Activated naive CD8-positive, alpha-beta T cell treated with anti-CD3 and anti-CD28 coated beads for 36 hours (primary cell): ENCODE data around the gene TBC1D5. TPM values are rescaled to one million over a fixed set of nuclear protein-coding genes. Genes with fewer than 3 reads are reported as not detected.

Source experiments
- DNase-seq: peaks from one replicate; pipeline ENCODE4 v3.0.0; 2021
- H3K27ac Mint-ChIP-seq: one replicate; pipeline ENCODE4 v1.8.0; 2022; ENCODE audit warnings: mild to moderate bottlenecking, moderate library complexity, mixed read lengths
- H3K27me3 Mint-ChIP-seq: one replicate; pipeline ENCODE4 v1.8.0; 2022; ENCODE audit warnings: mild to moderate bottlenecking, mixed read lengths
- H3K36me3 Mint-ChIP-seq: one replicate; pipeline ENCODE4 v1.8.0; 2021; ENCODE audit warnings: mild to moderate bottlenecking, mixed read lengths
- H3K4me1 Mint-ChIP-seq: one replicate; pipeline ENCODE4 v1.8.0; 2021; ENCODE audit warnings: mixed read lengths
- H3K4me3 Mint-ChIP-seq: one replicate; pipeline ENCODE4 v1.8.0; 2022; ENCODE audit warnings: mild to moderate bottlenecking, moderate library complexity, mixed read lengths
- H3K9me3 Mint-ChIP-seq: one replicate; pipeline ENCODE4 v1.8.0; 2022; ENCODE audit warnings: mixed read lengths
- total RNA-seq, 2 experiments: library from RNA; stranded (reverse); gene quantifications; one replicate each; pipeline ENCODE4 v1.2.3, GENCODE V29; 2021

Gene TBC1D5
- total RNA-seq, 2 experiments from 2014 or later, result 43.7 to 48.5 TPM

- Mint-ChIP-seq H3K36me3 (peaks cover 14% of the 10 kb centered on the region), H3K27ac (no peak overlapping the region), H3K4me3 (no peak overlapping the region)
Observed at GRCh38 chr3:17160597-17160996, 581.8 kb downstream of the TBC1D5 start.

GRCh38 chr3:17158941-17159682 is 583.3 kb downstream of the TBC1D5 start:
- Mint-ChIP-seq H3K36me3 (peaks cover 22% of the 10 kb centered on the region), H3K4me3 (no peak overlapping the region), H3K9me3 (no peaks in the 10 kb centered on the region), H3K27me3 (no peaks in the 10 kb centered on the region), H3K4me1 (peaks cover 9% of the 10 kb centered on the region), H3K27ac (peak overlapping the region; percentile 10)
- no peak for DNase-seq

More at GRCh38 chr3:17160597-17160996, 581.8 kb downstream of the TBC1D5 start:
- no peak for DNase-seq
- Mint-ChIP-seq H3K9me3 (no peaks in the 10 kb centered on the region), H3K4me1 (peaks cover 9% of the 10 kb centered on the region), H3K27me3 (no peaks in the 10 kb centered on the region)

GRCh38 chr3:17157713-17158112 is 584.7 kb downstream of the TBC1D5 start:
- DNase-seq, result no peak
- peaks cover 29% of the 10 kb centered on the region for H3K36me3 Mint-ChIP-seq
- peaks cover 12% of the 10 kb centered on the region for H3K4me1 Mint-ChIP-seq
- peaks cover 6% of the 10 kb centered on the region for H3K9me3 Mint-ChIP-seq
- no peak overlapping the region for H3K27ac Mint-ChIP-seq
- no peak overlapping the region for H3K4me3 Mint-ChIP-seq
- H3K27me3 Mint-ChIP-seq, result no peaks in the 10 kb centered on the region

GRCh38 chr3:17156864-17157263 is 585.6 kb downstream of the TBC1D5 start:
- DNase-seq, result no peak
- no peak overlapping the region for H3K27ac Mint-ChIP-seq
- H3K4me3 Mint-ChIP-seq, result no peak overlapping the region
- peaks cover 10% of the 10 kb centered on the region for H3K9me3 Mint-ChIP-seq
- H3K36me3 Mint-ChIP-seq, result peaks cover 27% of the 10 kb centered on the region
- H3K27me3 Mint-ChIP-seq, result no peaks in the 10 kb centered on the region
- H3K4me1 Mint-ChIP-seq, result peaks cover 18% of the 10 kb centered on the region

GRCh38 chr3:17155951-17156350 is 586.5 kb downstream of the TBC1D5 start:
- Mint-ChIP-seq H3K4me1 (peaks cover 26% of the 10 kb centered on the region), H3K27me3 (no peaks in the 10 kb centered on the region), H3K4me3 (no peak overlapping the region), H3K36me3 (peaks cover 31% of the 10 kb centered on the region), H3K27ac (no peak overlapping the region), H3K9me3 (peaks cover 12% of the 10 kb centered on the region)
- DNase-seq, result no peak

GRCh38 chr3:17154941-17155340 is 587.5 kb downstream of the TBC1D5 start:
- H3K4me1 Mint-ChIP-seq, result peaks cover 34% of the 10 kb centered on the region
- peaks cover 18% of the 10 kb centered on the region for H3K9me3 Mint-ChIP-seq
- H3K36me3 Mint-ChIP-seq, result peaks cover 35% of the 10 kb centered on the region
- no peak overlapping the region for H3K4me3 Mint-ChIP-seq
- no peaks in the 10 kb centered on the region for H3K27me3 Mint-ChIP-seq
- H3K27ac Mint-ChIP-seq, result no peak overlapping the region
- no peak for DNase-seq

GRCh38 chr3:17154221-17154620 is 588.2 kb downstream of the TBC1D5 start:
- no peaks in the 10 kb centered on the region for H3K27me3 Mint-ChIP-seq
- H3K27ac Mint-ChIP-seq, result no peak overlapping the region
- no peak overlapping the region for H3K4me3 Mint-ChIP-seq
- H3K36me3 Mint-ChIP-seq, result peaks cover 34% of the 10 kb centered on the region
- peaks cover 31% of the 10 kb centered on the region for H3K4me1 Mint-ChIP-seq
- DNase-seq, result no peak
- peaks cover 18% of the 10 kb centered on the region for H3K9me3 Mint-ChIP-seq

- Mint-ChIP-seq H3K36me3 (peaks cover 34% of the 10 kb centered on the region), H3K27ac (no peak overlapping the region), H3K9me3 (peaks cover 18% of the 10 kb centered on the region), H3K4me1 (peaks cover 27% of the 10 kb centered on the region), H3K27me3 (no peaks in the 10 kb centered on the region), H3K4me3 (no peak overlapping the region)
- no peak for DNase-seq
Observed at GRCh38 chr3:17153209-17153608, 589.2 kb downstream of the TBC1D5 start.

- Mint-ChIP-seq H3K9me3 (peaks cover 18% of the 10 kb centered on the region), H3K27me3 (no peaks in the 10 kb centered on the region), H3K36me3 (peaks cover 34% of the 10 kb centered on the region), H3K4me3 (peak overlapping the region; percentile 67), H3K4me1 (peaks cover 28% of the 10 kb centered on the region), H3K27ac (peak overlapping the region; percentile 87)
- DNase-seq, result peak; percentile 90
Observed at GRCh38 chr3:17151598-17152373, 590.6 kb downstream of the TBC1D5 start.

- H3K27me3 Mint-ChIP-seq, result no peaks in the 10 kb centered on the region
- H3K9me3 Mint-ChIP-seq, result peaks cover 20% of the 10 kb centered on the region
- no peak overlapping the region for H3K4me3 Mint-ChIP-seq
- DNase-seq, result no peak
- H3K27ac Mint-ChIP-seq, result no peak overlapping the region
- H3K36me3 Mint-ChIP-seq, result peaks cover 26% of the 10 kb centered on the region
- H3K4me1 Mint-ChIP-seq, result peaks cover 40% of the 10 kb centered on the region
Observed at GRCh38 chr3:17149076-17149475, 593.4 kb downstream of the TBC1D5 start.

- no peak overlapping the region for H3K27ac Mint-ChIP-seq
- no peaks in the 10 kb centered on the region for H3K27me3 Mint-ChIP-seq
- no peak overlapping the region for H3K4me3 Mint-ChIP-seq
- H3K36me3 Mint-ChIP-seq, result no peaks in the 10 kb centered on the region
- DNase-seq, result no peak
- peaks cover 17% of the 10 kb centered on the region for H3K4me1 Mint-ChIP-seq
- peaks cover 2% of the 10 kb centered on the region for H3K9me3 Mint-ChIP-seq
Observed at GRCh38 chr3:17144665-17144993, 597.8 kb downstream of the TBC1D5 start.

GRCh38 chr3:17143893-17144664 is 598.4 kb downstream of the TBC1D5 start:
- no peaks in the 10 kb centered on the region for H3K27me3 Mint-ChIP-seq
- H3K36me3 Mint-ChIP-seq, result no peaks in the 10 kb centered on the region
- no peak overlapping the region for H3K4me3 Mint-ChIP-seq
- DNase-seq, result no peak
- H3K9me3 Mint-ChIP-seq, result peaks cover 2% of the 10 kb centered on the region
- H3K27ac Mint-ChIP-seq, result no peak overlapping the region
- H3K4me1 Mint-ChIP-seq, result peaks cover 17% of the 10 kb centered on the region

GRCh38 chr3:17142516-17142915 is 599.9 kb downstream of the TBC1D5 start:
- no peaks in the 10 kb centered on the region for H3K36me3 Mint-ChIP-seq
- no peak for DNase-seq
- H3K4me3 Mint-ChIP-seq, result no peak overlapping the region
- no peak overlapping the region for H3K27ac Mint-ChIP-seq
- H3K27me3 Mint-ChIP-seq, result no peaks in the 10 kb centered on the region
- peaks cover 16% of the 10 kb centered on the region for H3K4me1 Mint-ChIP-seq
- peaks cover 2% of the 10 kb centered on the region for H3K9me3 Mint-ChIP-seq

GRCh38 chr3:17141699-17142098 is 600.7 kb downstream of the TBC1D5 start:
- no peak overlapping the region for H3K4me3 Mint-ChIP-seq
- H3K36me3 Mint-ChIP-seq, result no peaks in the 10 kb centered on the region
- H3K9me3 Mint-ChIP-seq, result peaks cover 2% of the 10 kb centered on the region
- no peak overlapping the region for H3K27ac Mint-ChIP-seq
- DNase-seq, result no peak
- no peaks in the 10 kb centered on the region for H3K27me3 Mint-ChIP-seq
- H3K4me1 Mint-ChIP-seq, result peaks cover 16% of the 10 kb centered on the region
